Measurements from ENCODE around the gene MYO9B.

- TF ChIP-seq CTCF (IDR thresholded peaks at IDR 0.05 in 2 of 3, conservative IDR thresholded peaks at IDR 0.05 in 1 of 3; ENCODE audit: borderline replicate concordance in 1 of 3, insufficient read depth in 1 of 3, low read depth in 2 of 3, low read length in 2 of 3) (no peak), RAD21 (IDR thresholded peaks at IDR 0.05; ENCODE audit: low read depth) (no peak)
Measured at GRCh38 chr19:17086834-17087233, 11.3 kb downstream of the MYO9B start.

Data from HCT116 (cell line).